H1 (cell line): Measurements from ENCODE around the gene POLA2. TPM values are rescaled to one million over a fixed set of nuclear protein-coding genes. Genes with fewer than 3 reads are reported as not detected.

Experiments used
- ASH2L ChIP-seq: fragments of 200-600, 300-600 bp; sonication (generic); IDR thresholded peaks from one replicate; pipeline ENCODE4 v1.7.1; 2017; ENCODE audit warnings: low read length
- CREB1 ChIP-seq: IDR thresholded peaks from 2 replicates; pipeline ENCODE4 v1.6.1; 2012; ENCODE audit warnings: inconsistent platforms
- EP300 ChIP-seq, 2 experiments: IDR thresholded peaks; 1 replicate in 1 of 2; 2 replicates in 1 of 2; pipeline ENCODE4 v1.6.1; 2011 to 2012; ENCODE audit warnings: low read depth in 2 of 2, low read length in 2 of 2, mild to moderate bottlenecking in 2 of 2, borderline replicate concordance in 1 of 2, inconsistent platforms in 1 of 2, moderate library complexity in 1 of 2
- EZH2 ChIP-seq: fragments of 200-600 bp; sonication (generic); IDR thresholded peaks from 2 replicates; pipeline ENCODE4 v1.7.1; 2012; ENCODE audit warnings: low read depth, mild to moderate bottlenecking, moderate library complexity, low read length, inconsistent platforms; ENCODE audit not compliant: severe bottlenecking
- FOSL1 ChIP-seq: IDR thresholded peaks from 2 replicates; pipeline ENCODE4 v1.6.1; 2011; ENCODE audit warnings: mild to moderate bottlenecking, low read depth, low read length, moderate library complexity; ENCODE audit not compliant: insufficient read depth
- GABPA ChIP-seq: IDR thresholded peaks from 2 replicates; pipeline ENCODE4 v1.6.1; 2011; ENCODE audit warnings: mild to moderate bottlenecking, low read length, moderate library complexity, borderline replicate concordance; ENCODE audit not compliant: insufficient read depth
- HDAC2 ChIP-seq, 2 experiments: fragments of 300-600 bp in 1 of 2; sonication (generic) in 1 of 2; IDR thresholded peaks; 2 replicates each; pipeline ENCODE4 v1.6.1; 2011 to 2012; ENCODE audit warnings: low read depth in 2 of 2, low read length in 2 of 2, mild to moderate bottlenecking in 2 of 2, moderate library complexity in 2 of 2, borderline replicate concordance in 1 of 2, inconsistent platforms in 1 of 2
- KDM4A ChIP-seq: IDR thresholded peaks from one replicate; pipeline ENCODE4 v1.7.1; 2012; ENCODE audit warnings: low read depth, mild to moderate bottlenecking, moderate library complexity, low read length, inconsistent platforms; ENCODE audit not compliant: severe bottlenecking
- KDM5A ChIP-seq: fragments of 200-600 bp; IDR thresholded peaks from 2 replicates; pipeline ENCODE4 v1.7.1; 2012; ENCODE audit warnings: mild to moderate bottlenecking, low read length, inconsistent platforms, mixed read lengths
- NRF1 ChIP-seq: IDR thresholded peaks from 2 replicates; pipeline ENCODE4 v1.6.1; 2011; ENCODE audit warnings: mild to moderate bottlenecking, low read depth, low read length, improper control_type of control experiment
- POLR2AphosphoS5 ChIP-seq: IDR thresholded peaks from 2 replicates; pipeline ENCODE4 v1.6.1; 2011; ENCODE audit warnings: low read depth, low read length
- POU5F1 ChIP-seq: IDR thresholded peaks from 2 replicates; pipeline ENCODE4 v1.6.1; 2011; ENCODE audit warnings: low read depth, mild to moderate bottlenecking, low read length, moderate library complexity
- RNF2 ChIP-seq: fragments of 200-900, 300-1000 bp; sonication (generic); IDR thresholded peaks from 2 replicates; pipeline ENCODE4 v1.7.1; 2016; ENCODE audit warnings: borderline replicate concordance, low read depth, mild to moderate bottlenecking, antibody characterized with exemption, low read length; ENCODE audit not compliant: poor library complexity, severe bottlenecking; ENCODE audit errors: missing control alignments
- SP1 ChIP-seq: IDR thresholded peaks from 2 replicates; pipeline ENCODE4 v1.6.1; 2011; ENCODE audit warnings: low read depth, low read length
- TEAD4 ChIP-seq: IDR thresholded peaks from 2 replicates; pipeline ENCODE4 v1.6.1; 2012; ENCODE audit warnings: low read depth, low read length, inconsistent platforms, mixed read lengths
- ZNF274 ChIP-seq: IDR thresholded peaks from 2 replicates; pipeline ENCODE4 v1.7.0; 2012; ENCODE audit warnings: low read length, borderline replicate concordance; ENCODE audit errors: extremely low read depth
- polyA plus RNA-seq, 7 experiments: library from polyadenylated mRNA; depleted of rRNA in 3 of 7; stranded (reverse) in 5 of 7; unstranded in 2 of 7; fragments of >200 nt in 5 of 7; fragments of 200-250 nt in 2 of 7; gene quantifications; 1 replicate in 5 of 7; 2 replicates in 1 of 7; 4 replicates in 1 of 7; pipeline versions ENCODE4 v1.2.1 to v1.2.3, GENCODE V29; 2011 to 2013; ENCODE audit warnings: missing spikeins in 2 of 7, mixed read lengths in 2 of 7
- total RNA-seq: library from RNA; stranded (reverse); fragmentation: NEBNext Ultra II Directional; extraction: Animal tissue kit (Norgen Biotek cat#: 25700); gene quantifications from 2 replicates; pipeline ENCODE4 v1.2.1, GENCODE V29; 2021
- TF ChIP-seq, protein P1 (sequence below): IDR thresholded peaks from 2 replicates; pipeline ENCODE4 v1.6.1; 2012; ENCODE audit warnings: inconsistent platforms
- TF ChIP-seq, protein P2 (sequence below): IDR thresholded peaks from 2 replicates; pipeline ENCODE4 v1.6.1; 2012; ENCODE audit warnings: inconsistent platforms
- TF ChIP-seq, protein P3 (sequence below): IDR thresholded peaks from 2 replicates; pipeline ENCODE4 v1.6.1; 2011; ENCODE audit warnings: low read depth, mild to moderate bottlenecking, low read length; ENCODE audit not compliant: insufficient read depth

The POLA2 gene
- total and polyA plus RNA-seq, 2 of the 8 experiments (the other 6 are each of a cell fraction or from before 2014, with no cell fraction given) = 31.2 to 55.9 TPM

DNA sequence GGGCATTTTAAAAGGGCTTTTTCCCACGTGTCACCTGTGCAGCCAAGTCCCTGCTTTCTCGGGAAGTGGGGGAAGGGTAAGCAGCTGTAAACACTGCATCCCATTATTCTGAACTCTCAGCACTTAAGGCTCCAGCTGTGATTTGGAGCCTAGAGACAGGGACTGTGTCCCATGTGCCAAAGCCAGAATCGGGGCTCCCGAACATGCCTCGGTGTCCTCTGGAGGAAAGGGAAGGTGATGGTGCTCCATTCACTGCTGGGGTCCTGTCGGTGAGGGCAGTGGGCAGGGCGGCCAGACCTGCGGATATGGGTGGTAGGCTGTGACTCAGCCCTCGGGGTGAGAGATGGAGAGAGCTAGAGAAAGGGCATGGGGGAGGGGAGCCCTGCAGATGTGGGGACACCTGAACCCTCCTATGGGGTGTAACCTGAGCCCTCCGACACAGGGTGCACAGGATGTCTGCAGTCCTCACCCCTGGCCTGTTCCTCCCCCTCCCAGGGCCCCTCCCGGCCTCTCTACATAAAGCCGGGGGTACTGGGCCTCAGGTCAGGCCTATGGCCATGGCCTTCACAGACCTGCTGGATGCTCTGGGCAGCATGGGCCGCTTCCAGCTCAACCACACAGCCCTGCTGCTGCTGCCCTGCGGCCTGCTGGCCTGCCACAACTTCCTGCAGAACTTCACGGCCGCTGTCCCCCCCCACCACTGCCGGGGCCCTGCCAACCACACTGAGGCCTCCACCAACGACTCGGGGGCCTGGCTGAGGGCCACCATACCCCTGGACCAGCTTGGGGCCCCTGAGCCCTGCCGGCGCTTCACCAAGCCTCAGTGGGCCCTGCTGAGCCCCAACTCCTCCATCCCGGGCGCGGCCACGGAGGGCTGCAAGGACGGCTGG is 48.2 kb upstream of the POLA2 start (continued):
- TF ChIP-seq EP300 (IDR thresholded peaks at IDR 0.05; ENCODE audit: borderline replicate concordance in 1 of 2, low read depth in 2 of 2, low read length in 2 of 2) (peak in 1 of 2 experiments; percentile 10; a peak in 1 of 3 replicates), CREB1 (peak; percentile 26; the same call in 1 of the 2 replicates), ASH2L (peak; percentile 98), POLR2AphosphoS5 (peak; percentile 65), NRF1 (no peak), KDM5A (no peak), EZH2 (no peak), FOSL1 (no peak), ZNF274 (no peak), KDM4A (no peak), RNF2 (no peak), HDAC2 (IDR thresholded peaks at IDR 0.05; ENCODE audit: borderline replicate concordance in 1 of 2, low read depth in 2 of 2, low read length in 2 of 2) (0 out of 4 replicates have a peak, but pooled peaks of 1 of the 2 experiments have one; percentile 13), SP1 (peak; percentile 47; the same call in 1 of the 2 replicates), TEAD4 (no peak), POU5F1 (no peak), GABPA (no peak)
- TF ChIP-seq, protein P1, sequence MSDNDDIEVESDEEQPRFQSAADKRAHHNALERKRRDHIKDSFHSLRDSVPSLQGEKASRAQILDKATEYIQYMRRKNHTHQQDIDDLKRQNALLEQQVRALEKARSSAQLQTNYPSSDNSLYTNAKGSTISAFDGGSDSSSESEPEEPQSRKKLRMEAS = no peak; the same call in 1 of the 2 replicates
- TF ChIP-seq, protein P2, sequence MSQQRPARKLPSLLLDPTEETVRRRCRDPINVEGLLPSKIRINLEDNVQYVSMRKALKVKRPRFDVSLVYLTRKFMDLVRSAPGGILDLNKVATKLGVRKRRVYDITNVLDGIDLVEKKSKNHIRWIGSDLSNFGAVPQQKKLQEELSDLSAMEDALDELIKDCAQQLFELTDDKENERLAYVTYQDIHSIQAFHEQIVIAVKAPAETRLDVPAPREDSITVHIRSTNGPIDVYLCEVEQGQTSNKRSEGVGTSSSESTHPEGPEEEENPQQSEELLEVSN = no peak
- TF ChIP-seq, protein P3, sequence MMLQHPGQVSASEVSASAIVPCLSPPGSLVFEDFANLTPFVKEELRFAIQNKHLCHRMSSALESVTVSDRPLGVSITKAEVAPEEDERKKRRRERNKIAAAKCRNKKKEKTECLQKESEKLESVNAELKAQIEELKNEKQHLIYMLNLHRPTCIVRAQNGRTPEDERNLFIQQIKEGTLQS = no peak
